ENCODE measurements around the gene LCA5. TPM values are rescaled to one million over a fixed set of nuclear protein-coding genes. Genes with fewer than 3 reads are reported as not detected.

Gene LCA5
- total RNA-seq, 1 experiment from 2014 or later = 10.9 TPM

DNA sequence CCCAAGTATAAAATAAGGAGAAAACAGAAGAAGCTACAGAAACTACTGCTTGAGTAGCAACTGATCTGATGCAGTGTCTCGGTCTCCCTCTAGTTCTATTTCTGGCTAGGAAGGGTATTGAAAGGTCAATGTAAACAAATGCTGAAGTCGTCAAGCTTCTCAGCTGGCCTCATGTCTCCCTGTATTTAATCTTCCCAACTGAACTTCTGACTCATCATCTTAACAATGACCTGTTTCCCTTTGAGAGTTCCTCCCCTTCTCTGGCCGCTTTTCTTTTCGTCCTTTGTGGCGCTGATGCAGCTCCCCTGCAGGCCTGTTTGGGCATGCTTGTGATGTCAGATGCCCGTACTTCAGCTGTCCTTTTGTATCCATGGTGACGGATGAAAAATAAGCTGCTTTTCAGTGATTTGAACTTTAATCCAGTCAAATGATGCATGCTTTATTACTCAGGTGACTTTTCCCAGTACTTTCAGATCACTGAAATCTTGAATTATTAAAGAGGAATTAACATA, 7.8 kb upstream of the LCA5 start:
- Histone ChIP-seq H3K4me3 (ENCODE audit: low read depth, low read length) (no peak overlapping the region), H3K9me3 (no peaks in the 10 kb centered on the region), H3K27me3 (replicated peaks; ENCODE audit: control insufficient read depth, insufficient read depth, low read length) (no peaks in the 10 kb centered on the region), H3K36me3 (ENCODE audit: control insufficient read depth, insufficient read depth, low read length) (no peaks in the 10 kb centered on the region; the same call in 1 of the 2 replicates), H3K4me1 (peaks cover 22% of the 10 kb centered on the region)
- ChIA-PET CTCF (interaction anchor here (0.5 to 2.1 kb wide), 10 partner anchors 9 to 325 kb away, joined by 3 to 14 read pairs (median 3); no protein-coding TSS in a partner anchor), POLR2A (interaction anchor here (0.6 to 1.8 kb wide), 7 partner anchors 8 to 87 kb away, joined by 3 to 10 read pairs (median 4); partner anchors contain the start of gene SH3BGRL2)
- peak; percentile 90 to 93 for DNase-seq
- Mint-ChIP-seq H3K9me3 (ENCODE audit: unreplicated experiment) (no peaks in the 10 kb centered on the region), H3K27me3 (ENCODE audit: insufficient read depth, unreplicated experiment) (no peaks in the 10 kb centered on the region), H3K4me1 (ENCODE audit: low read depth, unreplicated experiment) (peaks cover 14% of the 10 kb centered on the region), H3K27ac (ENCODE audit: unreplicated experiment) (peak overlapping the region; percentile 69), H3K4me3 (ENCODE audit: unreplicated experiment) (peak overlapping the region; percentile 42), H3K36me3 (ENCODE audit: insufficient read depth, unreplicated experiment) (peaks cover 19% of the 10 kb centered on the region)
- no TSS peak for BruUV-seq (replicated peaks)
- intact Hi-C loops (cut with micrococcal nuclease; ENCODE audit: unreplicated experiment) = loop anchor here (1.0 to 5.0 kb wide), 6 partner anchors 20 to 243 kb away; no protein-coding TSS in a partner anchor
- TF ChIP-seq, protein P1, sequence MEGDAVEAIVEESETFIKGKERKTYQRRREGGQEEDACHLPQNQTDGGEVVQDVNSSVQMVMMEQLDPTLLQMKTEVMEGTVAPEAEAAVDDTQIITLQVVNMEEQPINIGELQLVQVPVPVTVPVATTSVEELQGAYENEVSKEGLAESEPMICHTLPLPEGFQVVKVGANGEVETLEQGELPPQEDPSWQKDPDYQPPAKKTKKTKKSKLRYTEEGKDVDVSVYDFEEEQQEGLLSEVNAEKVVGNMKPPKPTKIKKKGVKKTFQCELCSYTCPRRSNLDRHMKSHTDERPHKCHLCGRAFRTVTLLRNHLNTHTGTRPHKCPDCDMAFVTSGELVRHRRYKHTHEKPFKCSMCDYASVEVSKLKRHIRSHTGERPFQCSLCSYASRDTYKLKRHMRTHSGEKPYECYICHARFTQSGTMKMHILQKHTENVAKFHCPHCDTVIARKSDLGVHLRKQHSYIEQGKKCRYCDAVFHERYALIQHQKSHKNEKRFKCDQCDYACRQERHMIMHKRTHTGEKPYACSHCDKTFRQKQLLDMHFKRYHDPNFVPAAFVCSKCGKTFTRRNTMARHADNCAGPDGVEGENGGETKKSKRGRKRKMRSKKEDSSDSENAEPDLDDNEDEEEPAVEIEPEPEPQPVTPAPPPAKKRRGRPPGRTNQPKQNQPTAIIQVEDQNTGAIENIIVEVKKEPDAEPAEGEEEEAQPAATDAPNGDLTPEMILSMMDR (IDR thresholded peaks at IDR 0.05; ENCODE audit: insufficient read depth in 1 of 2, low read depth in 1 of 2, low read length in 1 of 2, severe bottlenecking in 1 of 2, unreplicated experiment in 1 of 2) = peak; percentile 40 to 74

DNA sequence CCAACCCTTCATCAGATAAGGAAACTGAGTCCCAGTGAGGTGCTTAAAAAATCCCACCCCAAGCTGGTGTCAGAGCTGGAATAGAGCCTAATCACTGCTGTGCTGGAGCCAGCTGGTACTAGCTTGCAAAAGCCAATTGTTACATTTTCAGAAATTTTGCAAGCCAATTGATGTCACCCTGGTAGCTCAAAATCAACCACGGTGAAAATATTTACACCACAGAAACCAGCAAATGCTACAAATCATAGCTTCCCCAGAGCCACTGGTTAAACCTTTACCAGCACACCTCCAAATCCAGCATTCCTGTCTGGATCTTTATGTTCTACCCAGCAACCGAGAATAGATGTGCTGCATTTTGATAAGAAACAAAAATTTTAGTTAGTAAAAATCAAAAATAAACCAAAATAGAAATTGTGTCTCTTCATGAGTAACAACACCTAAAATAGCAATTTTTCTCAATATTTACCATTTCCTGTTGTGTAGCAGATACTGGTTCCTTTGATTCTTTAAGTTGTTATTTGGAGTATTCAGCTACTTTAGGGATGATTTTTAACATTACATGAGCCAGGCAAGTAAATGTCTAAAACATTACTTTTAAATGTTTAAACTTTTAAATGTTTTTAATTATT, 7.2 kb upstream of the LCA5 start:
- Histone ChIP-seq H3K4me1 (peaks cover 28% of the 10 kb centered on the region), H3K27me3 (replicated peaks; ENCODE audit: control insufficient read depth, insufficient read depth, low read length) (no peaks in the 10 kb centered on the region), H3K36me3 (ENCODE audit: control insufficient read depth, insufficient read depth, low read length) (no peaks in the 10 kb centered on the region; the same call in 1 of the 2 replicates), H3K9me3 (no peaks in the 10 kb centered on the region), H3K4me3 (ENCODE audit: low read depth, low read length) (no peak overlapping the region)
- POLR2A ChIA-PET = interaction anchor here (1.0 to 1.8 kb wide), 3 partner anchors 8 to 86 kb away, joined by 3 to 10 read pairs (median 5); partner anchors contain the start of gene SH3BGRL2
- Mint-ChIP-seq H3K36me3 (ENCODE audit: insufficient read depth, unreplicated experiment) (peaks cover 19% of the 10 kb centered on the region), H3K9me3 (ENCODE audit: unreplicated experiment) (no peaks in the 10 kb centered on the region), H3K27me3 (ENCODE audit: insufficient read depth, unreplicated experiment) (no peaks in the 10 kb centered on the region), H3K27ac (ENCODE audit: unreplicated experiment) (peak overlapping the region; percentile 76), H3K4me3 (ENCODE audit: unreplicated experiment) (peak overlapping the region; percentile 42), H3K4me1 (ENCODE audit: low read depth, unreplicated experiment) (peaks cover 14% of the 10 kb centered on the region)
- no peak for DNase-seq
- CTCF ChIA-PET = interaction anchor here (0.5 to 2.1 kb wide), 8 partner anchors 9 to 325 kb away, joined by 3 to 14 read pairs (median 3); no protein-coding TSS in a partner anchor
- TF ChIP-seq, protein P1 (IDR thresholded peaks at IDR 0.05; ENCODE audit: insufficient read depth in 1 of 2, low read depth in 1 of 2, low read length in 1 of 2, severe bottlenecking in 1 of 2, unreplicated experiment in 1 of 2) = no peak
- intact Hi-C loops (cut with micrococcal nuclease; ENCODE audit: unreplicated experiment) = loop anchor here (2.0 kb wide), 1 partner anchor 64 kb away; no protein-coding TSS in a partner anchor
- TSS peak; percentile 87 for BruUV-seq (replicated peaks)

DNA sequence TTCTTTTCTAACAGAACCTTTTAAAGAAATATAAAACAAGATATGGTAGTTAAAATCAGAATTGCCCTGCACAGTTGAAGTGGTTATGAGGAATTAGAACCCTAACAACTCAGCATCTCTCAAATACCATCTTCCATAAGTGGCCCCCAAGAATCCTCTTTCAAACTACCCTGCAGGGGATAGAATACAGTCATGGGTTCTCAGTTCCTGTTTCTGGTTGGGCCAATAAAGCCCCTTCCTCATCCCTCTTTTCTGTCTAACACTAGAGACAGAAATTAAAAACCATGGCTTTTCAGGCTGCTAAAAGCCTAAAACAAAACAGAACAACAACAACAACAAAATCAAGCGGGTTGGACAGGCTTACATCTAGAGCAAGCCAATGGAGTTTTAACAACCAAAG, 6.7 kb upstream of the LCA5 start:
- Mint-ChIP-seq H3K27me3 (ENCODE audit: insufficient read depth, unreplicated experiment) (no peaks in the 10 kb centered on the region), H3K9me3 (ENCODE audit: unreplicated experiment) (no peaks in the 10 kb centered on the region), H3K4me1 (ENCODE audit: low read depth, unreplicated experiment) (peaks cover 14% of the 10 kb centered on the region), H3K4me3 (ENCODE audit: unreplicated experiment) (no peak overlapping the region), H3K36me3 (ENCODE audit: insufficient read depth, unreplicated experiment) (peaks cover 13% of the 10 kb centered on the region), H3K27ac (ENCODE audit: unreplicated experiment) (peak overlapping the region; percentile 76)
- TF ChIP-seq, protein P1 (IDR thresholded peaks at IDR 0.05; ENCODE audit: insufficient read depth in 1 of 2, low read depth in 1 of 2, low read length in 1 of 2, severe bottlenecking in 1 of 2, unreplicated experiment in 1 of 2) = no peak
- Histone ChIP-seq H3K27me3 (replicated peaks; ENCODE audit: control insufficient read depth, insufficient read depth, low read length) (no peaks in the 10 kb centered on the region), H3K9me3 (no peaks in the 10 kb centered on the region), H3K4me3 (ENCODE audit: low read depth, low read length) (no peak overlapping the region), H3K36me3 (ENCODE audit: control insufficient read depth, insufficient read depth, low read length) (no peaks in the 10 kb centered on the region; the same call in 1 of the 2 replicates), H3K4me1 (peaks cover 33% of the 10 kb centered on the region)
- CTCF ChIA-PET = interaction anchor here (2.1 kb wide), 1 partner anchor 129 kb away, joined by 14 read pairs; no protein-coding TSS in a partner anchor
- POLR2A ChIA-PET = interaction anchor here (1.8 kb wide), 2 partner anchors 17 to 87 kb away, joined by 5 to 10 read pairs; partner anchors contain the start of gene SH3BGRL2
- intact Hi-C loops (cut with micrococcal nuclease; ENCODE audit: unreplicated experiment) = loop anchor here (2.0 kb wide), 1 partner anchor 65 kb away; no protein-coding TSS in a partner anchor
- BruUV-seq (replicated peaks) = no TSS peak
- no peak for DNase-seq
